HEK293 (cell line): ENCODE data around the gene HS6ST3.

Source experiments
- CTCF ChIA-PET: fragments of 350-600 bp; formaldehyde crosslinking; extraction: SDS; loops from one replicate; lab custom pipeline; 2021; ENCODE audit warnings: antibody characterized with exemption; lab: Yijun Ruan, JAX
- POLR2A ChIA-PET: fragments of 300-600 bp; formaldehyde crosslinking; extraction: SDS; loops from one replicate; lab custom pipeline; 2020; ENCODE audit warnings: antibody characterized with exemption, inconsistent platforms; lab: Yijun Ruan, JAX
- H3K27ac ChIP-seq: fragments of 200-500 bp; sonication (Bioruptor generic); 2 replicates; pipeline ENCODE4 v1.5.1; 2014; ENCODE audit warnings: low read depth, low read length, control low read depth, inconsistent platforms; ENCODE audit errors: extremely low read depth
- H3K36me3 ChIP-seq, 2 experiments: fragments of 200-500 bp in 1 of 2; sonication (Bioruptor generic) in 1 of 2; 1 replicate in 1 of 2; 2 replicates in 1 of 2; pipeline ENCODE4 v1.5.1; 2014 to 2017; ENCODE audit warnings: inconsistent platforms in 2 of 2, low read length in 2 of 2; ENCODE audit not compliant: control insufficient read depth in 2 of 2, insufficient read depth in 1 of 2
- H3K4me1 ChIP-seq: fragments of 200-500 bp; sonication (Bioruptor generic); 2 replicates; pipeline ENCODE4 v1.5.1; 2014; ENCODE audit warnings: mild to moderate bottlenecking, low read length, inconsistent platforms; ENCODE audit not compliant: control insufficient read depth, insufficient read depth
- H3K4me3 ChIP-seq: 2 replicates; pipeline ENCODE4 v1.5.1; 2011; ENCODE audit warnings: low read depth, mild to moderate bottlenecking, control low read depth, low read length, moderate library complexity
- H3K9me3 ChIP-seq: fragments of 200-500 bp; sonication (Bioruptor generic); 2 replicates; pipeline ENCODE4 v1.5.1; 2014; ENCODE audit warnings: low read depth, low read length, inconsistent platforms; ENCODE audit not compliant: control insufficient read depth, insufficient read depth
- AEBP2 ChIP-seq: fragments of 450-650 bp; formaldehyde crosslinking; IDR thresholded peaks from 2 replicates; pipeline ENCODE4 v1.5.1; 2016; ENCODE audit warnings: missing biosample characterization, missing genetic modification characterization, borderline replicate concordance
- GLI2 ChIP-seq: fragments of 450-650 bp; formaldehyde crosslinking; IDR thresholded peaks from 2 replicates; pipeline ENCODE4; 2017; ENCODE audit warnings: missing biosample characterization, missing genetic modification characterization, low read depth, borderline replicate concordance
- KLF16 ChIP-seq: fragments of 450-650 bp; formaldehyde crosslinking; IDR thresholded peaks from 2 replicates; pipeline ENCODE4 v1.5.1; 2017; ENCODE audit warnings: missing biosample characterization, missing genetic modification characterization
- KLF8 ChIP-seq: fragments of 450-650 bp; formaldehyde crosslinking; IDR thresholded peaks from 2 replicates; pipeline ENCODE4 v1.5.1; 2016; ENCODE audit warnings: missing biosample characterization, missing genetic modification characterization
- SP2 ChIP-seq: fragments of 450-650 bp; formaldehyde crosslinking; IDR thresholded peaks from 2 replicates; pipeline ENCODE4 v1.5.1; 2016; ENCODE audit warnings: missing biosample characterization, missing genetic modification characterization
- SP7 ChIP-seq: fragments of 450-650 bp; formaldehyde crosslinking; IDR thresholded peaks from 2 replicates; pipeline ENCODE4 v1.5.1; 2016; ENCODE audit warnings: missing biosample characterization, missing genetic modification characterization
- YY2 ChIP-seq: fragments of 450-650 bp; formaldehyde crosslinking; IDR thresholded peaks from 2 replicates; pipeline ENCODE4 v1.5.1; 2016; ENCODE audit warnings: missing biosample characterization, missing genetic modification characterization
- ZBTB11 ChIP-seq: fragments of 450-650 bp; formaldehyde crosslinking; conservative IDR thresholded peaks from 2 replicates; pipeline ENCODE4 v1.5.1; 2016; ENCODE audit warnings: low read depth, missing biosample characterization, missing genetic modification characterization
- ZBTB20 ChIP-seq: fragments of 450-650 bp; formaldehyde crosslinking; IDR thresholded peaks from 2 replicates; pipeline ENCODE4 v1.5.1; 2016; ENCODE audit warnings: missing biosample characterization, missing genetic modification characterization
- ZNF140 ChIP-seq: fragments of 450-650 bp; formaldehyde crosslinking; IDR thresholded peaks from 2 replicates; pipeline ENCODE4 v1.5.1; 2016; ENCODE audit warnings: missing biosample characterization, missing genetic modification characterization
- ZNF214 ChIP-seq: fragments of 450-650 bp; formaldehyde crosslinking; IDR thresholded peaks from 2 replicates; pipeline ENCODE4 v1.5.1; 2017; ENCODE audit warnings: missing biosample characterization, mild to moderate bottlenecking, missing genetic modification characterization, borderline replicate concordance
- ZNF23 ChIP-seq: fragments of 450-650 bp; formaldehyde crosslinking; IDR thresholded peaks from 2 replicates; pipeline ENCODE4 v1.5.1; 2016; ENCODE audit warnings: missing biosample characterization, missing genetic modification characterization, borderline replicate concordance
- ZNF362 ChIP-seq: fragments of 450-650 bp; formaldehyde crosslinking; IDR thresholded peaks from 2 replicates; pipeline ENCODE4 v1.5.1; 2016; ENCODE audit warnings: missing biosample characterization, missing genetic modification characterization
- ZNF398 ChIP-seq: fragments of 450-650 bp; formaldehyde crosslinking; IDR thresholded peaks from 2 replicates; pipeline ENCODE4 v1.5.1; 2017; ENCODE audit warnings: missing biosample characterization, missing genetic modification characterization
- ZNF48 ChIP-seq: fragments of 450-650 bp; formaldehyde crosslinking; IDR thresholded peaks from 2 replicates; pipeline ENCODE4 v1.5.1; 2016; ENCODE audit warnings: missing biosample characterization, missing genetic modification characterization
- ZNF600 ChIP-seq: fragments of 450-650 bp; formaldehyde crosslinking; IDR thresholded peaks from 2 replicates; pipeline ENCODE4 v1.5.1; 2016; ENCODE audit warnings: missing biosample characterization, missing genetic modification characterization
- ZNF623 ChIP-seq: fragments of 450-650 bp; formaldehyde crosslinking; IDR thresholded peaks from 2 replicates; pipeline ENCODE4 v1.5.1; 2016; ENCODE audit warnings: missing biosample characterization, missing genetic modification characterization
- ZNF658 ChIP-seq: fragments of 450-650 bp; formaldehyde crosslinking; IDR thresholded peaks from 2 replicates; pipeline ENCODE4; 2016; ENCODE audit warnings: missing biosample characterization, missing genetic modification characterization
- ZNF660 ChIP-seq: fragments of 450-650 bp; IDR thresholded peaks from 2 replicates; pipeline ENCODE4 v1.5.1; 2018; ENCODE audit warnings: missing biosample characterization, mild to moderate bottlenecking, missing genetic modification characterization
- ZNF837 ChIP-seq: fragments of 450-650 bp; formaldehyde crosslinking; IDR thresholded peaks from 2 replicates; pipeline ENCODE4 v1.5.1; 2016; ENCODE audit warnings: missing biosample characterization, missing genetic modification characterization
- ZSCAN23 ChIP-seq: fragments of 450-650 bp; formaldehyde crosslinking; IDR thresholded peaks from 2 replicates; pipeline ENCODE4 v1.5.1; 2016; ENCODE audit warnings: missing biosample characterization, missing genetic modification characterization
- ZXDB ChIP-seq: fragments of 450-650 bp; formaldehyde crosslinking; IDR thresholded peaks from 2 replicates; pipeline ENCODE4 v1.5.1; 2016; ENCODE audit warnings: missing biosample characterization, missing genetic modification characterization

Gene HS6ST3

GRCh38 chr13:96223231-96223630 lies 133.3 kb downstream of the HS6ST3 start (continued):
- no peak for TF ChIP-seq ZNF23 (tag by site-specific recombination)

- CTCF ChIA-PET: interaction anchor here (0.5 to 1.7 kb wide), 11 partner anchors 8 to 724 kb away, joined by 3 to 8 read pairs (median 3); no protein-coding TSS in a partner anchor
- no peak overlapping the region for H3K4me3 ChIP-seq
- TF ChIP-seq ZBTB11 (tag by site-specific recombination): no peak
- TF ChIP-seq ZNF600 (tag by site-specific recombination): no peak
- no peak for TF ChIP-seq KLF16 (tag by site-specific recombination)
- TF ChIP-seq GLI2 (tag by site-specific recombination): no peak
- TF ChIP-seq ZNF48 (tag by site-specific recombination): no peak
- no peak for TF ChIP-seq SP2 (tag by site-specific recombination)
- TF ChIP-seq ZNF140 (tag by site-specific recombination): no peak
- no peak for TF ChIP-seq ZNF362 (tag by site-specific recombination)
- TF ChIP-seq AEBP2 (tag by site-specific recombination): no peak
- TF ChIP-seq ZNF658: no peak
- H3K27ac ChIP-seq: no peak overlapping the region
- POLR2A ChIA-PET: no interaction called here
- no peaks in the 10 kb centered on the region for H3K9me3 ChIP-seq
- H3K36me3 ChIP-seq: no peaks in the 10 kb centered on the region
- no peaks in the 10 kb centered on the region for H3K4me1 ChIP-seq
Measured at GRCh38 chr13:96229356-96229755, 139.4 kb downstream of the HS6ST3 start.

- CTCF ChIA-PET: interaction anchor here (1.5 kb wide), 1 partner anchor 9 kb away, joined by 3 read pairs; no protein-coding TSS in a partner anchor
Measured at GRCh38 chr13:96238241-96238640, 148.3 kb downstream of the HS6ST3 start.

More at GRCh38 chr13:96238241-96238640, 148.3 kb downstream of the HS6ST3 start:
- no peaks in the 10 kb centered on the region for H3K4me1 ChIP-seq
- H3K9me3 ChIP-seq: no peaks in the 10 kb centered on the region
- no peak overlapping the region for H3K27ac ChIP-seq
- POLR2A ChIA-PET: no interaction called here
- no peak for TF ChIP-seq ZNF623
- no peak for TF ChIP-seq ZXDB
- TF ChIP-seq ZNF214 (tag by site-specific recombination): no peak
- TF ChIP-seq YY2 (tag by site-specific recombination): no peak
- TF ChIP-seq KLF8 (tag by site-specific recombination): no peak
- TF ChIP-seq ZSCAN23 (tag by site-specific recombination): no peak
- TF ChIP-seq ZNF398 (tag by site-specific recombination): no peak
- TF ChIP-seq SP7 (tag by site-specific recombination): no peak
- TF ChIP-seq ZBTB20 (tag by site-specific recombination): no peak
- no peak for TF ChIP-seq ZNF660 (tag by site-specific recombination)
- no peak for TF ChIP-seq ZNF837
- TF ChIP-seq, all 188 proteins: peak for 0
- Histone ChIP-seq H3K4me3 (no peak overlapping the region), H3K36me3 (no peaks in the 10 kb centered on the region)
